HG03159 (cell line): Measurements from ENCODE around the gene WDR26.
"Not testable (repeated sequence)": the region's sequence is repeated elsewhere in the genome, so short reads cannot be mapped to it uniquely, and the experiment has no call there.

ENCODE experiments used
- ATAC-seq: cut with Tn5 transposase; IDR thresholded peaks from one replicate; pipeline ENCODE4 v1.9.1; 2021; ENCODE audit warnings: mild to moderate bottlenecking, moderate library complexity; ENCODE audit not compliant: unreplicated experiment

WDR26 gene

DNA sequence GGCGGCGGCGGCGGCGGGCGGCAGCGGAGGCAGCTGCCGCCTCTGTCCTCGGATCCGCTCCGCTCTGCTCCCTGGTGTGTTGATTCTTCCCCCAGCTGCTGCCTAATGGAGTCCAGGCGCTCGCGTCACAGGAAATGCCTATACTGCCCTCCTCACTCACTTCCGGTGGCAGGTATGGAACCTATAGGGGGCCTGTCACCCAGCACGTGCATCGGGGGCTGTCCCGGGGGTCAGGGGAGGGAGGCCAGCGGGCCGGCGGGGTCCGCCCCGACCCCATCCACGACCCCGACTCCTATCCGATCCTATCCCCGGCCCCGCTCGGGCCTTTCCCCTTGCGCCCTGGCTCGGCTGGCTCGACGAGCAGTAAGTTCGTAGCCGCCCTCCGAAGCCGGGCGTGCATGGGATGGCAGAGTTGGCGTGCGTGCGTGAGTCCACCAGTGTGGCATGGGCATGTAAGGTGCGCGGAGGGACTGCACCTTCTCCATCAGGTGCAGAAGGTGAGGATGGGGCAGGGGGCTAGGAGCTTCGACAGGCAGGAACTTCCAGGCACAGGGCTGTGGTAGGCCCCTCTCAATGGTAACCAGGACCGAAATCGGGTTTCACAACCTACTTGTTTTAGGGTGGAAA lies at the start of gene WDR26:
TSS of gene WDR26 (minus strand) at position 107 of the 627 bp plus-strand sequence.
- ATAC-seq: peak; percentile 89

GRCh38 chr1:224483206-224483605 lies 48.6 kb upstream of the WDR26 start:
- ATAC-seq: not testable (repeated sequence)

DNA sequence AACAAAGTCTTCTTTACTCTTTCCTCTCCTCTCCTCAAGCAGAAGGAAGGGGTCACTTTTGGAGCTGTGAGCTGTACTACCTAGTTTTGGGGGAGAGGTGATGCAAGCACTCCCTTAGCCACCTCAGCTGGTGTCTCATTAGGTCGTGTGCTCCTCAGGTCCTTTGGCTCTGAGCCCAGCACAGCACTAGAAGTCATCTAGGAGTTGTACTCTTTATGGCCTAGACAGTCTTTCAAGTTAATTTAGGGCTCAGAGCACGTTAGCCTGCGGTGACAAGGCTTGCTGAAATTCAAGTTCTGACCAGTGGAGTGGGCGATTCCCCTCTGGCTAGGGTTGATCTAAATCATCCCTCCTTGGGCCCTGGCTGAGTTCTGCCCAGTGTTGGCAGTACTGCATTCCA lies 48.0 kb upstream of the WDR26 start:
- no peak for ATAC-seq

DNA sequence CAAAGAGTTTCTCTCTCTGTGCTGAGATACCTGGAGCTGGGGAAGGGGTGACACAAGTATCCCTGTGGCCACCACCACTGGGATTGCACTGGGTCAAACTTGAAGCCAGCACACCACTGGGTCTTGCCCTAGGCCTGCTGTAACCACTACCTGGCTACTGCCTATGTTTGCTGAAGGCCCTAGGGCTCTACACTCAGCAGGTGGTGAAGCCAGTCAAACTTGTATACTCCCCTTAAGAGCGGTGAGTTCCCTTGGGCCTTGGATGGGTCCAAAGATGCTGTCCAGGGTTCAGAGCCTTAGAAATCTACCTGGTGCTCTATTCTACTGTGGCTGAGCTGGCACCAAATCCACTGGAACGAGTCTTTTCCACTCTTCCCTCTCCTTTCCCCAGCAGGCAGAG lies 47.0 kb upstream of the WDR26 start:
- no peak for ATAC-seq

GRCh38 chr1:224480888-224481459 lies 46.4 kb upstream of the WDR26 start:
- not testable (repeated sequence) for ATAC-seq

GRCh38 chr1:224480200-224480599 lies 45.6 kb upstream of the WDR26 start:
- not testable (repeated sequence) for ATAC-seq

DNA sequence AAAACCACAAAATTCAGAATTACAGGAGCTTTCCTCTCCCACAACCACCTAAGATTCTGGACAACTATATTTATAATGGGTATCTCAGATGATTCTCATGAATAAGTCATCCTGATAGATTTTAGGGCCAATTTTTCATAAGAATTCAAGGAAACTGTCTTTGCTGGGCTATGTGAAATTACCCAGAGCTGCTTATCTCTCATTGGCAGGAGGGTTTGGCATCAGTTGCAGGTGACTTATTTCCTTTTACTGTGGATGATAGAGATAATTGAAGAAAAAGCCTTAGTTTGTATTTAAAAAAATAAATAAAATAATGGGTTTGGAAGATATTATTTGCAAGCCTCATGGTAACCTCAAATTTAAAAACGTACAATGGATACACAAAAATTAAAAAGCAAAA lies 38.2 kb upstream of the WDR26 start:
- ATAC-seq: no peak

DNA sequence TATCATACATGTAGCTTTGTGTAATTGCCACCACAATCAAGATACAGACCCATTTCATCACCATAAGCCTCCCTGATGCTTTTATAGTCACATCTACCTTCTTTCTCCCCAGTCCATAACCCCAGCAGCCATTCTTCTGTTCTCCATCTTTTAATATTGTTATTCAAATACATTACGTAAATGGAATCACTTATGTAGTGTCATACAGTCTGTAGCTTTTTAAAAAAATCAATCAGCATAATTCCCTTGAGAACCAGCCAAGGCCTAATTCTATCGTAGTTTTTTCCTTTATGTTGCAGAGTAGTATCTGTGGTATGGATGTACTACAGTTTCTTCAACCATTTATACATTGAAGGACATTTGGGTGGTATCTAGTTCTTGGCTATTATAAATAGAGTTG lies 31.6 kb upstream of the WDR26 start:
- no peak for ATAC-seq

- no peak for ATAC-seq
These were observed 25.4 kb upstream of the WDR26 start for GRCh38 chr1:224459966-224460365.

- ATAC-seq: no peak
These were observed 24.4 kb upstream of the WDR26 start for GRCh38 chr1:224458996-224459395.

DNA sequence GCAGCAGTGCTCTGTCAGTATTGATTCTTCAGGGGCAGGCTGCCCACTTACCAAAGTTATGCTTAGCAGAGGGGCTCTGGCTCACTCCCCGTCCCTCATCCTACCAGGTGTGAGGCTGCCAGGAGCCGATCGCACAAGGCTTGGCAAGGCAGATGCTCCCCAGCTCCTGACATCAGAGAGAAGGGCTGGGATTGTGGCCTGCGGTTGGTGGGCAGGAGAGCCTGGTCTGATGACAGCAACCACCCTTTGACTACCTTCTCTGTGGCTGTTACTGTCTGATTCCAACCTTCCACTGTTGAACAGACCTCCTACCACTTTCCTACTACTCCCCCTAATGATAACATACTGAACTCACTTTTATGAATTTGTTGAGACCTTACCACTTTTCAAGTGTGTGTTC lies 23.7 kb upstream of the WDR26 start:
- ATAC-seq: no peak

DNA sequence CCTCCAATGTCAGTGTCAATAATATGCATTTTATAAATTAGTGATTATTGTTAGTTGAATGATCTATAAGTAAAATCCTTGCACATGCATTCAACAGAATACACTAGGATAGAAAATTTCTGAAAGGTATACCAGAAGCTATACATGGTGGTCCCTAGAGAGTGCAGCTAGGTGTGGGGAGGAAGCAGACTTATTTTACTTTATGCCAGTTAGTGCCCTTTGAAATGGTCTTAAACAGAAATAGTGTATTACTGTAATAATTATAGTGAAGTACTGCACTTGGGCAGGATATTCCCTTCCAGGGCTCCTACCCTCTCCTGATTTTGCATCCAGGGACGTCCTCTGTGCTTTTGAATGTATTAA lies 23.2 kb upstream of the WDR26 start:
- no peak for ATAC-seq

DNA sequence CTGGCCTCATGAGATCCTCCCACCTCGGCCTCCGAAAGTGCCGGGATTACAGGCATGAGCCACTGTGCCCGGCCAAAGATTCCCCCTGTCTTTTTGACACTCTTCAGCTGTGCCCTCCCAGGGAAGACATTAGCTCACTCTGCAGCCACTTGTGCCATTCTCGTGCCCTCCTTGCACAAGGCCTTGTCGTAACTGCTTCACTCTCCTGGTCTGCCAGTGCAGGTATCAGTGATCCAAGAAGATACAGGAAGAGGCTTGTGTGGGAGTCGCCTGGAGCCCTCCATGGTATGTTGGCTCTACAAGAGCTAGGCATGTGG lies 22.0 kb upstream of the WDR26 start:
- no peak for ATAC-seq

- ATAC-seq: no peak
These were observed 19.9 kb upstream of the WDR26 start for GRCh38 chr1:224454402-224455055.

- ATAC-seq: no peak
These were observed 16.2 kb upstream of the WDR26 start for GRCh38 chr1:224450561-224451350.

GRCh38 chr1:224450159-224450558 lies 15.6 kb upstream of the WDR26 start:
- no peak for ATAC-seq

DNA sequence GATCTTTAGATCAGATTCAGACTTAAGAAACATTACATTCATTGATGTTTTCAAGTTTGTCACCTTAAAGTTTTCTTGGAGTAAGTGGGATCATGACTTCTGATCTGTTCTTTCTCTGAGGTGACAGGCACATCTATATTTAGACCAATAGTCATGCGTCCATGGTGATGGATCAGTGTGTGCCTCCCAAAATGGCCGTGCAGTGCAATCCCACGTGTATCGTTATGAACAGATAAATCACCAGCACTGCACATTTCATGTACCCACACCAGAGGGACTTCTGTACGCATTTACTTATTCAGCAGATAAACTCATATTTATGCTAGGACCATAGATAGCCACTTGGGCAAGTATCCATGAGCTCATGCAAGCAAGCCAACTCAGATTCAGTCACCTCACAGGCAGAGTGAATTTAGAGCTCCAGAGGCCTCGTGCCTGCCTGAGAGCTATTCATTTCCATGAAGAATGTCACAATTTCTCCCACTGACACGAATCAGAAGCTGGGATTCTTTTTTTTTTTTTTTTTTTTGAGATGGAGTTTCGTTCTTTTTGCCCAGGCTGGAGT lies 13.9 kb upstream of the WDR26 start:
- ATAC-seq: no peak

- no peak for ATAC-seq
These were observed 13.4 kb upstream of the WDR26 start for GRCh38 chr1:224447971-224448370.

GRCh38 chr1:224447251-224447650 lies 12.7 kb upstream of the WDR26 start:
- ATAC-seq: no peak

DNA sequence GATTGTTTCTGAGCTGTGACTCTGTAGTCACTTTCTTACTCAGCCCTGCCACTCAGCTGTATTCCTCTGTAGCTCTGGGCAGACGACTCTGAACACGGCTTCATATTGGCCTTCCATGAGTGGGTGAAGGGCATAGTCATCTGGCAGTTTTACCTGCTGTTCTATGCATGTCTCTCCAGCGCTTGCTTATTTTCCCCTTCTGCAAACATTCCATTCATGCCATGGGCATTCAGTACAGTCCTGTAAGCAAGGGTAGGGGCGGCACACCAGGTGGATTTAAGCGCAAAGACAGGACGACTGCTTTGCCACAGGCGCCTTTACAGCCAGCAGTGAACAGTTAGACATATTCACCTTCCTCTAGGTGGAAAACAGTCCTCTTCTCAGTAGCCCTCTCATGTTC lies 4.4 kb upstream of the WDR26 start:
- no peak for ATAC-seq

DNA sequence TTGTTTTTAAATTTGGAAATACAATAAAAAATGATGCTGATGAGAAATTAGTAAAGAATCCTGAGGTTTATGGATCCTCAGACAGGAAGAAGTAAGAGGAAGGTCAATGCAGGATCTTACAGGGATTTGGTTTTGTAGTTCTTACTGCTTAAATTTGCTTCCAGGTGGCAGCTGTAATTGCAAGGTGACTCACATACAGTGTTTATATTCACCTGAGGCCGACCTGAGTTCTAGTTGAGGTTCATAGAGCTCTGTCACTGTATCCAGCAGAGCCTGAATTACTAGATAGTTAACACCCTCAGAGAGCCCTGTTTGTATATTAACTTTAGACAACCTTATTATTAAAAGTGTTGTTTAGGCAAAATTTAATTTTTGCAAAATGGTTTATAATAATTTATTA lies 1.4 kb upstream of the WDR26 start:
- ATAC-seq: no peak

- ATAC-seq: peak; percentile 11
These were observed 744 bp upstream of the WDR26 start for GRCh38 chr1:224435318-224435763.
